SJCRH30 (cell line): Measurements from ENCODE around the gene EPN2. TPM values are rescaled to one million over a fixed set of nuclear protein-coding genes. Genes with fewer than 3 reads are reported as not detected.

Experiments used
- total RNA-seq: library from RNA; depleted of rRNA; stranded (reverse); fragments of >200 nt; shearing (Covaris generic); gene quantifications from 2 replicates; pipeline ENCODE4 v1.2.3, GENCODE V29; 2014; rRNA removed

EPN2 gene
- total RNA-seq, 1 experiment from 2014 or later, result 64.1 TPM

Other genes starting within 250 kb of the EPN2 start
- 2.1 TPM in 2 replicates for gene FAM83G, start 232.6 kb upstream of the EPN2 start, total RNA-seq
- 0.63 and 0.69 TPM in 2 replicates for gene GRAP, start 190.4 kb upstream of the EPN2 start, total RNA-seq
- gene GRAPL, start 109.8 kb upstream of the EPN2 start, total RNA-seq, result 0.40 and 0.48 TPM in 2 replicates
- 15.2 and 15.3 TPM in 2 replicates for gene B9D1, start 125.4 kb downstream of the EPN2 start, total RNA-seq
- 38.3 and 43.1 TPM in 2 replicates for gene MAPK7, start 141.1 kb downstream of the EPN2 start, total RNA-seq
- gene MFAP4, start 149.8 kb downstream of the EPN2 start, total RNA-seq, result 79.6 and 82.5 TPM in 2 replicates
- gene RNF112, start 173.9 kb downstream of the EPN2 start, total RNA-seq, result 1.2 and 2.4 TPM in 2 replicates